NT2/D1 (cell line): ENCODE results near the gene BCAN.

ENCODE experiments used
- DNase-seq: peaks from one replicate; pipeline ENCODE4 v3.0.0-alpha.2; 2011; ENCODE audit warnings: low read depth, low spot score
- H3K27me3 ChIP-seq: 2 replicates; pipeline ENCODE4 v1.6.0; 2011; ENCODE audit warnings: mild to moderate bottlenecking; ENCODE audit not compliant: insufficient read length, insufficient read depth
- H3K36me3 ChIP-seq: 2 replicates; pipeline ENCODE4 v1.6.1; 2011; ENCODE audit warnings: mild to moderate bottlenecking, low read length, mixed read lengths; ENCODE audit not compliant: insufficient read depth, insufficient read length
- H3K4me1 ChIP-seq: 2 replicates; pipeline ENCODE4 v1.5.1; 2011; ENCODE audit not compliant: insufficient read depth, insufficient read length
- H3K4me3 ChIP-seq: 2 replicates; pipeline ENCODE4 v1.5.1; 2011; ENCODE audit warnings: low read depth; ENCODE audit not compliant: insufficient read length
- H3K9ac ChIP-seq: 2 replicates; pipeline ENCODE4 v1.6.0; 2011; ENCODE audit warnings: low read depth; ENCODE audit not compliant: insufficient read length
- H3K9me3 ChIP-seq: 2 replicates; pipeline ENCODE4 v1.5.1; 2011; ENCODE audit warnings: mild to moderate bottlenecking, low read length; ENCODE audit not compliant: insufficient read depth
- SUZ12 ChIP-seq: IDR thresholded peaks from 2 replicates; pipeline ENCODE4 v1.6.1; 2011; ENCODE audit not compliant: insufficient read length, insufficient read depth; ENCODE audit errors: extremely low read depth
- YY1 ChIP-seq: IDR thresholded peaks from 2 replicates; pipeline ENCODE4 v1.6.1; 2011; ENCODE audit not compliant: insufficient read length, insufficient read depth
- ZNF274 ChIP-seq: IDR thresholded peaks from 2 replicates; pipeline ENCODE4 v1.6.1; 2011; ENCODE audit warnings: mild to moderate bottlenecking, low read depth, low read length

Gene BCAN

GRCh38 chr1:156641761-156642264 lies at the start of gene BCAN:
Gene BCAN, plus strand, starts transcription at chr1:156642117. Its CDS starts 3,938 bp downstream, at chr1:156646055.
- Histone ChIP-seq H3K9ac (peak within 1 kb of the TSS; percentile 76), H3K9me3 (no peaks in the 10 kb centered on the region), H3K4me1 (peaks cover 23% of the 10 kb centered on the region), H3K27me3 (peaks cover 65% of the 10 kb centered on the region), H3K36me3 (no peaks in the 10 kb centered on the region), H3K4me3 (peak within 1 kb of the TSS; percentile 48)
- TF ChIP-seq SUZ12: no peak
- no peak for TF ChIP-seq ZNF274
- DNase-seq: no peak

DNA sequence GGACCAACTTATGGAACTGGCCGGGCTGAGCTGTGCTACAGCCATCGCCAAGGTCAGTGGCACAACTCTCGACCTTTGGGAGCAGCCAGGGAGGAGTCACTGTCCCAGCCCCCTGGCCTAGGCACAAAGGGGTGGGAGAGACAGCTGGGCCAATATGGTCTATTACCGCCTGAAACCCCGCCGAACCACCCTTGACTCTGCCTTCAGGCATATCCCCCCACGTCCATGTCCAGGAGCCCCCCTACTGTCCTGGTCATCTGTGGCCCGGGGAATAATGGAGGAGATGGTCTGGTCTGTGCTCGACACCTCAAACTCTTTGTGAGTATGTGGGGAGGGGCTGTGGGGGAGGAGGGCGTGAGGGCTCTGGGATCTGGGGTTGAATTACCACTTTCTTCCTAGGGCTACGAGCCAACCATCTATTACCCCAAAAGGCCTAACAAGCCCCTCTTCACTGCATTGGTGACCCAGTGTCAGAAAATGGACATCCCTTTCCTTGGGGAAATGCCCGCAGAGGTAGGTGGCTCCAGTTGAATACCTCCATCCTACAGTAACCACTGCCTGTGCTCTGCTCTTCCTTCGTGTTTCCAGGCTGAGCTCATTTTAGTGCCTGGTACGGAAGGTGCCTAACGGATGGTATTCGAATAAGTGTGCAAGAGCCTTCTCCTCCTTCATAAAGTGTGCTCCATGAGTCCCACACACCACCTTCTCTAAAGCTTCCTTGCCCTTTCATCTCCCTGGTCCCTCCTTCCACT lies 49.6 kb upstream of the BCAN start:
- peak overlapping the region; percentile 93 for H3K4me3 ChIP-seq
- no peak for DNase-seq
- no peaks in the 10 kb centered on the region for H3K27me3 ChIP-seq
- H3K9me3 ChIP-seq: no peaks in the 10 kb centered on the region
- peaks cover 9% of the 10 kb centered on the region for H3K4me1 ChIP-seq
- TF ChIP-seq YY1 (no peak), SUZ12 (no peak), ZNF274 (no peak)
- peaks cover 50% of the 10 kb centered on the region for H3K36me3 ChIP-seq
- H3K9ac ChIP-seq: peak overlapping the region; percentile 97

DNA sequence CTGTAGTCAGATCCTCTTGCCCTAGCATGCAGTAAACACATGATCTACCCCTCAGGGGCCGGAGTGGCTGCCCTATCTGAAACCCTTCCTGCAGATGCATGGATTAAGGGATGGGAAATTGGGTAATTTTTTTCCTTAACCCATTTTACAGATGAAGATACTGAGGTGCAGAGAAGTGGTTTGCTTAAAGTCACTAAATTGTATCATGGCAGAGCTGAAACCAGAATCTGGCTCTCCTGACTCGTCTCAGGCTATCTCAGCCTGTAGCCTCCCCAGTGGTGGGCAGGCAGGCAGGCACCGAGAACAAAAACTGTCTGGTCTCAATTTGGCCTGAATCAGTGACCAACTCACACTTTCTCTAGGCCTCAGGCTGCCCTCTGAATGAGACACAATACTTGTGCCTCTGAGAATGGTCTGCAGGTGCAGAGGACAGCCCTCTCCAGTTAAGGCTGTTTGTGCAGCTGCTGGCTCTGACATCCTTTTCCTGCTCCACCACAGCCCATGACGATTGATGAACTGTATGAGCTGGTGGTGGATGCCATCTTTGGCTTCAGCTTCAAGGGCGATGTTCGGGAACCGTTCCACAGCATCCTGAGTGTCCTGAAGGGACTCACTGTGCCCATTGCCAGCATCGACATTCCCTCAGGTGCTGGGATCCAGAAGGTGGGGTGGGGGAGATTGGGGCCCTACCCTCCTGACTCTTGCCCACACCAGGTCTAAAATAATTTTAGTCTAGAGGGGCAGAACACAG lies 48.8 kb upstream of the BCAN start:
- H3K4me3 ChIP-seq: peak overlapping the region; percentile 93
- H3K27me3 ChIP-seq: no peaks in the 10 kb centered on the region
- no peak for TF ChIP-seq ZNF274
- TF ChIP-seq YY1: no peak
- TF ChIP-seq SUZ12: no peak
- peaks cover 58% of the 10 kb centered on the region for H3K36me3 ChIP-seq
- peak overlapping the region; percentile 12 for H3K9ac ChIP-seq
- peaks cover 9% of the 10 kb centered on the region for H3K4me1 ChIP-seq
- no peaks in the 10 kb centered on the region for H3K9me3 ChIP-seq
- no peak for DNase-seq

DNA sequence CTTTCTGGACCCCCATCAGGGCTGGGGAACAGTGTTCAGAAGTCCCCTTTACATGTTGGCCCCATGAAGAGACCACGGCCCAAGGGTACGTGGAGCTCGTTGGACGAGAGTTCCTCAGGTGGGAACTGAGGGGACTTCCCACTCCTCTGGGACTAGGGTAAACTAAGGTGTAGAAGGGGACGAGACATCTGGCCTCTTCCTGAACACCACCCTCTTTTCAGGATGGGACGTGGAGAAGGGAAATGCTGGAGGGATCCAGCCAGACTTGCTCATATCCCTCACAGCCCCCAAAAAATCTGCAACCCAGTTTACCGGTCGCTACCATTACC lies 48.3 kb upstream of the BCAN start:
- no peaks in the 10 kb centered on the region for H3K9me3 ChIP-seq
- no peak for TF ChIP-seq YY1
- no peak for TF ChIP-seq ZNF274
- TF ChIP-seq SUZ12: no peak
- H3K27me3 ChIP-seq: no peaks in the 10 kb centered on the region
- H3K9ac ChIP-seq: no peak overlapping the region
- no peak for DNase-seq
- H3K4me1 ChIP-seq: peaks cover 9% of the 10 kb centered on the region
- no peak overlapping the region for H3K4me3 ChIP-seq
- peaks cover 63% of the 10 kb centered on the region for H3K36me3 ChIP-seq

DNA sequence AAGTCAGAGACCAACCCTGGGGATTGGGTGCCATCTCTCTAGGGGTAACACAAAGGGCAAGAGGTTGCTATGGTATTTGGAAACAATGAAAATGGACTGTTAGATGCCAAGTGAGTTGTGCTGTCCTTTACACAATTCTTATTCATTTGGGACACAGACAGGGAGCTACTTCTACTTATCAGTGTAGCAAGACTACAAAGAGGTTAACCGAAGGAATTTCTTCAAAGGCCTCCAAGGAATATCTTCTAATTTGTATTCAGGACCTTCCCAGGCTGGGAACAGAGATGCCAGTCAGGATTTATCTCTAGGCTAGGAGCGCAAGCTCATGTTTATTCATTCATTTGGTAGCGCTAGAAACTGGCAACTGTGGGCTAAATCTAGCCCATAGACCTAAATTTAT lies 47.7 kb upstream of the BCAN start:
- DNase-seq: no peak
- H3K9ac ChIP-seq: no peak overlapping the region
- H3K9me3 ChIP-seq: no peaks in the 10 kb centered on the region
- peaks cover 9% of the 10 kb centered on the region for H3K4me1 ChIP-seq
- H3K27me3 ChIP-seq: no peaks in the 10 kb centered on the region
- H3K36me3 ChIP-seq: peaks cover 69% of the 10 kb centered on the region
- H3K4me3 ChIP-seq: no peak overlapping the region
- TF ChIP-seq ZNF274 (no peak), YY1 (no peak), SUZ12 (no peak)

DNA sequence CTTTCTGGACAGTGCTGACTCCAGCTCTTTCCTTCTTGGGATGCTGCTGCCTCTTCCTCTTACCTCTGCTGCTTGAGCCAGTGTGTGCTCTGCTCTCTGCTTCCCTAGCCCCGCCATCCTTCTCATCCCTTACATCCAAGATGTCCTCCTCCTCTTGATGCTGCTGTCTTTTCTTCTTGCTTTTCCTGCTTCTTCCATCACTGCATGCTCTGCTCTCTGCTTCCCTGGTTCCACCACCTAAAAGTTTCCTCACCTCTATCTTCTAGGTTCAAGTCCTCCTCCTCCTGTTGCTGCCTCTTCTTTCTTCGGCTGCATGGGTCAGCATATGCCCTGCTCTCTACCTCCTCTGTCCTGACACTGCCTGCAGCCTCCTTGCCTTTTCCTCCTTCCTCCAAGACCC lies 46.9 kb upstream of the BCAN start:
- TF ChIP-seq SUZ12 (no peak), YY1 (no peak), ZNF274 (no peak)
- H3K4me1 ChIP-seq: peaks cover 9% of the 10 kb centered on the region
- no peak overlapping the region for H3K4me3 ChIP-seq
- H3K9ac ChIP-seq: no peak overlapping the region
- no peak for DNase-seq
- H3K9me3 ChIP-seq: no peaks in the 10 kb centered on the region
- H3K36me3 ChIP-seq: peaks cover 76% of the 10 kb centered on the region
- H3K27me3 ChIP-seq: no peaks in the 10 kb centered on the region

GRCh38 chr1:156596426-156596825 lies 45.5 kb upstream of the BCAN start:
- H3K36me3 ChIP-seq: peaks cover 76% of the 10 kb centered on the region
- no peak for DNase-seq
- no peak overlapping the region for H3K4me3 ChIP-seq
- TF ChIP-seq YY1 (no peak), SUZ12 (no peak), ZNF274 (no peak)
- H3K9ac ChIP-seq: no peak overlapping the region
- H3K4me1 ChIP-seq: peaks cover 7% of the 10 kb centered on the region
- no peaks in the 10 kb centered on the region for H3K27me3 ChIP-seq
- H3K9me3 ChIP-seq: no peaks in the 10 kb centered on the region
